ENCODE results near the gene NRARP. TPM values are rescaled to one million over a fixed set of nuclear protein-coding genes. Genes with fewer than 3 reads are reported as not detected.
"Not testable (repeated sequence)": the region's sequence is repeated elsewhere in the genome, so short reads cannot be mapped to it uniquely, and the experiment has no call there.

The NRARP gene
- total RNA-seq, 4 donors from 2014 or later, result 4.6 to 12.3 (median 7.2) TPM

- DNase-seq (ENCODE audit: low spot score) (no peak), ATAC-seq (ENCODE audit: low FRiP score) (no peak)
- TF ChIP-seq, protein P1, sequence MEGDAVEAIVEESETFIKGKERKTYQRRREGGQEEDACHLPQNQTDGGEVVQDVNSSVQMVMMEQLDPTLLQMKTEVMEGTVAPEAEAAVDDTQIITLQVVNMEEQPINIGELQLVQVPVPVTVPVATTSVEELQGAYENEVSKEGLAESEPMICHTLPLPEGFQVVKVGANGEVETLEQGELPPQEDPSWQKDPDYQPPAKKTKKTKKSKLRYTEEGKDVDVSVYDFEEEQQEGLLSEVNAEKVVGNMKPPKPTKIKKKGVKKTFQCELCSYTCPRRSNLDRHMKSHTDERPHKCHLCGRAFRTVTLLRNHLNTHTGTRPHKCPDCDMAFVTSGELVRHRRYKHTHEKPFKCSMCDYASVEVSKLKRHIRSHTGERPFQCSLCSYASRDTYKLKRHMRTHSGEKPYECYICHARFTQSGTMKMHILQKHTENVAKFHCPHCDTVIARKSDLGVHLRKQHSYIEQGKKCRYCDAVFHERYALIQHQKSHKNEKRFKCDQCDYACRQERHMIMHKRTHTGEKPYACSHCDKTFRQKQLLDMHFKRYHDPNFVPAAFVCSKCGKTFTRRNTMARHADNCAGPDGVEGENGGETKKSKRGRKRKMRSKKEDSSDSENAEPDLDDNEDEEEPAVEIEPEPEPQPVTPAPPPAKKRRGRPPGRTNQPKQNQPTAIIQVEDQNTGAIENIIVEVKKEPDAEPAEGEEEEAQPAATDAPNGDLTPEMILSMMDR (IDR thresholded peaks at IDR 0.05), result no peak
Observed at GRCh38 chr9:137266162-137266527, 35.9 kb downstream of the NRARP start.

- ATAC-seq (ENCODE audit: low FRiP score) (no peak), DNase-seq (ENCODE audit: low spot score) (no peak)
- TF ChIP-seq, protein P1 (IDR thresholded peaks at IDR 0.05), result no peak
Observed at GRCh38 chr9:137265496-137266161, 36.4 kb downstream of the NRARP start.

DNA sequence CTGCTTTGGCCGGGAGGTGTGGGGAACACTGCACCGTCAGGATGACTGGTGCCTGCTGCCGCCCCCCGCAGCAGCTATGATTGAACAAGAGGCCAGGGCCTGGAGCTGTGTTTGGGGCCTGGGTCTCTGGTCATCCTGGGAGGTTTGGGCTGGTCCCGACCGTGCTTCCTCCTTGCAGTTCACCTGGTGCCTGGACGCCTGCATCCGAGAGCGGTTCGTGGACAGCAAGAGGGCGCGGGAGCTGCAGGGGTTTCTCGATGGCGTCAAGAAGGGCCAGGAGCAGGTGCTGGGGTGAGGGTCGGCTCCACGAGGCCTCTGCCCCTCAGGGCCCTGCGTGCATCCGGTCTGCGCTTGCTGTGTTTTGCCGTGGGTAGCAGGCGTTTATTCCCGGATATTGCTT, 38.0 kb downstream of the NRARP start:
- no peak for DNase-seq (ENCODE audit: low spot score)
- ATAC-seq (ENCODE audit: low FRiP score), result no peak
- TF ChIP-seq, protein P1 (IDR thresholded peaks at IDR 0.05), result no peak

DNA sequence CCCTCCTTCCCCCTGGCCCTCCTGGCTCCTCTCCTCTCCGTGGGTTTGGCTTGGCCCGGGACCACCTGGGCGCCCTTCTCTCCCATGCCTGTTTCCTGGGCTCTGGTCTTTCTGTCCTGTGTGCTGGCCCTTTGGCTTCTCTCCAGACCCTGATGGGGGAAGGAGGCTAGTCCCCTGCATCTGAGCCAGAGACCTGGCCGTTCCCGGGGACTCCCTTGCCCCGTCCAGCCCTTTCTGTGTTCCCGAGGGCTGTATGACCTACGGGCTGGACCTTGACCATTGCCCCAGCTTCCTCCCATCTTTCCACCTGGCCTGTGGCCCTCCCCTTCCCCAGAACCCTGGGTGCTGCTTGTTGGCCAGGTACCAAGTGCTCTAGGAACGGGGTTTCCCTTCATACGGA, 38.6 kb downstream of the NRARP start:
- no peak for ATAC-seq (ENCODE audit: low FRiP score)
- no peak for DNase-seq (ENCODE audit: low spot score)
- TF ChIP-seq, protein P1 (IDR thresholded peaks at IDR 0.05), result no peak

DNA sequence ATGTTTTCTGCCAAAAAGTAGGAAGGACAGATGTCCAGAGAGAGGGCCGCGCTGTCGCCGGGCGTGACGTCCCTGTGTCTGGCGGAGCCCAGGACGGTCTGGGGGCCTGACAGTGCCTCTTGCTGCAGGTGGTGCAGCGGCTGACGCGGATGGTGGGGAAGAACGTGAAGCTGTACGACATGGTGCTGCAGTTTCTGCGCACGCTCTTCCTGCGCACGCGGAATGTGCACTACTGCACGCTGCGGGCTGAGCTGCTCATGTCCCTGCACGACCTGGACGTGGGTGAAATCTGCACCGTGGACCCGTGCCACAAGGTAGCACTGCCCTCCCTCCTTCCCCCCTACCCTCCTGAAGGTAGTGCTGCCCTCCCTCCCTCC, 39.2 kb downstream of the NRARP start:
- TF ChIP-seq, protein P1 (IDR thresholded peaks at IDR 0.05), result no peak
- no peak for ATAC-seq (ENCODE audit: low FRiP score)

DNA sequence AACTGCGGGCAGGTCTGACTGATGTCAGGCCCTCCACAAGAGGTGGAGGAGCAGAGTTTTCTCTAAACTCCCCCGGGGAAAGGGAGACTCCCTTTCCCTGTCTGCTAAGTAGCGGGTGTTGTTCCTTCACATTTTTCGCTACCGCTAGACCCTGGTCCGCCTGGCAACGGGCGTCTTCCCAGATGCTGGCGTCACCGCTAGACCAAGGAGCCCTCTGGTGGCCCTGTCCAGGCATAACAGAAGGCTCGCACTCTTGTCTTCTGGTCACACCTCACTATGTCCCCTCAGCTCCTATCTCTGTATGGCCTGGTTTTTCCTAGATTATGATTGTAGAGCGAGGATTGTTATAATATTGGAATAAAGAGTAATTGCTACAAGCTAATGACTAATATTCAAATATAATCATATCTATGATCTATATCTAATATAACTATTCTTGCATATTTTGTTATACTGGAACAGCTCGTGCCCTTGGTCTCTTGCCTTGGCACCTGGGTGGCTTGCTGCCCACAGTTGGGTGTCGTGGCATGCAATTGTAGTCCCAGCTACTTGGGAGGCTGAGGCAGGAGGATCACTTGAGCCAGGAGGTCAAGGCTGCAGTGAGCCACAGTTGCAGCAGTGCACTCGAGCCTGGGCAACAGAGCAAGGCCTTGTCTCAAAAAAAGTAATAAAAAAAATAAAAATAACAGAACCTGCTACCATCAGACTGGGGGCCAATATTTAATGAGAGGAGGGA, 39.7 kb downstream of the NRARP start:
- DNase-seq (ENCODE audit: low spot score); ATAC-seq (ENCODE audit: low FRiP score): not testable (repeated sequence)

More for the DNA sequence above, 39.2 kb downstream of the NRARP start:
- no peak for DNase-seq (ENCODE audit: low spot score)

GRCh38 chr9:137256856-137257255, 45.2 kb downstream of the NRARP start:
- TF ChIP-seq, protein P1 (IDR thresholded peaks at IDR 0.05), result no peak

More at GRCh38 chr9:137256856-137257255, 45.2 kb downstream of the NRARP start:
- ATAC-seq (ENCODE audit: low FRiP score) (no peak), DNase-seq (ENCODE audit: low spot score) (no peak)

All from omental fat pad (tissue), 4 donors.